SK-N-DZ (cell line): Measurements from ENCODE around the gene TRIM47. TPM values are rescaled to one million over a fixed set of nuclear protein-coding genes. Genes with fewer than 3 reads are reported as not detected.

ENCODE experiments used
- DNase-seq: peaks from one replicate; pipeline ENCODE4 v3.0.0-alpha.2; 2015; ENCODE audit warnings: low spot score
- polyA plus RNA-seq, 2 experiments: library from polyadenylated mRNA; depleted of rRNA; stranded (reverse); fragments of >200 nt; gene quantifications; 2 replicates each; pipeline ENCODE4 v1.2.3, GENCODE V29; 2014

TRIM47 gene
- polyA plus RNA-seq (2014; cell fraction: cytosol; rRNA removed): 42.0 and 46.7 TPM in 2 replicates
- polyA plus RNA-seq (2014; cell fraction: nucleus; rRNA removed): 59.5 and 79.2 TPM in 2 replicates

GRCh38 chr17:75878174-75878998 lies at the start of gene TRIM47:
Gene TRIM47, minus strand, starts transcription at chr17:75878581. Its CDS starts 33 bp downstream, at chr17:75878548.
- peak; percentile 86 for DNase-seq

GRCh38 chr17:75927286-75927922 lies 49.0 kb upstream of the TRIM47 start:
- DNase-seq: no peak

GRCh38 chr17:75926456-75926855 lies 48.1 kb upstream of the TRIM47 start:
- DNase-seq: no peak

DNA sequence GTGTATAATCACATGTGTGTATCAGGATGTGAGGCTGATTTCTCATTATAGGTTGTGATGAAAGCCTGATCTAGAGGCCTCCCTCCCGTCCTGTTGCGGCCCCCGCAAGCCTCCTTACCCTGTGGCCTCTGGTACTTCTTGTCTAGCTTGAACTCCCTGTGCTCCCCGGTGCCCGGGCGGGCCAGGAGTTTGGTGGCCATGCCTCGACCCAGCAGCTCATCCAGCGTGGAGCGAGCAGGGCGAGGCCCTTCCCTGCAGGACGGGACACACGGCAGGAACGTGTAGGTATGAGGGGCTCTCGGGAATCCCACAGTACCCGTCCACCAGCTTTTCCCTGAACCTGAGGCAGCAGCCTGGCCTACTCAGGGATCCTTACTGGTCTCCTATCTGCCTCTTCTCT lies 47.5 kb upstream of the TRIM47 start:
- DNase-seq: no peak

DNA sequence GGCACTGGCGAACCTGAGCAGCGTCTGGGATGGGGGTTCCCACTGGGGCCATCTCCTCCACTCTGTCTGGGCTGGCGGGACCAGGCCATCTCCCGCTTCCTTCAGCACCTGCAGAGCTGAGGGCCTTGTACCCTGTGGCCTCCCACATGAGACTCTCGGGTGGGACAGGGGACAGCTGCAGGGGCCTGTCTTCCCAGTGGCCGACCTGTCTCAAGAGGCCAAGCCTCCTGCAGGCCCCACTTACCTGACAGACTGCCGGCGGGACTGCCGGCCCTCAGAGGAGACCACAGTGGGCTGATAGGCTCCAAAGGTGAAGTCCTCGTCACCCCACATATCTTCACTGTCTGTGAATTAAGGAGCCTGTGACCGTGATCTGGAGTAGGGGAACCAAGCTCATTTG lies 46.7 kb upstream of the TRIM47 start:
- DNase-seq: no peak

DNA sequence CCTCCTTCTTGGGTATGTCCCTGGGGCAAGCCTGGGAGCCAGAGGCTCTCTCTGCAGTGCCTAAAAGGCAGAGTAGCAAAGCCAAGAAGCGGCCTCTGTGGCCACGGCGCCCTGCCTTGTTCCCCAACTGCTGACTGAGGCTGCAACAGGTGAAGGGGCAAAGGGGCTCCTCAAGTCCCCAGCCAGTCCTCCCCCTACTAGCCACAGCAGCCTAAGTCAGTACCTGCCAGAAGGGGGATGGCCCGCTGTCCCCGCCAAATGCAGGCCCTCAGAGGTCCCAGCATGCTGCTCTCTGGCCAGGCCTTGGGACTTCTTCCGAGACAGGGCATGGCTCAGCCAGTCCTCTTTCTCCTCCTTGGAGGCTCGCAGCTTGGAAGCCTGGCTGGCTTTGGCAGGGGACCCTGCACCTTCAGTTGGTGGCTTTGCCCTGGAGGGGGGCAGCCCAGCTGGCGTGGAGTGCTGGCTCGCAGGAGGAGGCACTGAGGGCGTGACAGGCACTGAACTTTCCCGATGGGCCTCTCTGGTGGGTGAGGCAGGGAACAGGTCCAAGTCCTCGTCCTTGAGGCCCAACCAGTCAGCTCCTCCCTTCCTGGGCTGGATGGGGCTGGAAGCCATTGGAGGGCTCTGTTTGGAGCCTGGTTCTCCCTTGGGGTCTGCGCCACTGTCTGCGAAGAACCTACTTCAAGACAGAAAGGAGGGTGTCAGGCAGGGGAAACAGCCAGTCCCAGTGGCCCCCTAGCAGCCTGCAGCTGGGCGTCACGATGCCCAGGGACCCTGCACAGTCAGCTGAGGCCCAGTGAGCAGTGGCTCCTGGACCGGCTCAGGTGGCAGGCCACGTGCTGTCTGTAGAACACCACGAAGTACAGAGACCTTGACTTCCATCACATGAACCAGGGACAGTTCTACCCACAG lies 44.8 kb upstream of the TRIM47 start:
- DNase-seq: no peak

DNA sequence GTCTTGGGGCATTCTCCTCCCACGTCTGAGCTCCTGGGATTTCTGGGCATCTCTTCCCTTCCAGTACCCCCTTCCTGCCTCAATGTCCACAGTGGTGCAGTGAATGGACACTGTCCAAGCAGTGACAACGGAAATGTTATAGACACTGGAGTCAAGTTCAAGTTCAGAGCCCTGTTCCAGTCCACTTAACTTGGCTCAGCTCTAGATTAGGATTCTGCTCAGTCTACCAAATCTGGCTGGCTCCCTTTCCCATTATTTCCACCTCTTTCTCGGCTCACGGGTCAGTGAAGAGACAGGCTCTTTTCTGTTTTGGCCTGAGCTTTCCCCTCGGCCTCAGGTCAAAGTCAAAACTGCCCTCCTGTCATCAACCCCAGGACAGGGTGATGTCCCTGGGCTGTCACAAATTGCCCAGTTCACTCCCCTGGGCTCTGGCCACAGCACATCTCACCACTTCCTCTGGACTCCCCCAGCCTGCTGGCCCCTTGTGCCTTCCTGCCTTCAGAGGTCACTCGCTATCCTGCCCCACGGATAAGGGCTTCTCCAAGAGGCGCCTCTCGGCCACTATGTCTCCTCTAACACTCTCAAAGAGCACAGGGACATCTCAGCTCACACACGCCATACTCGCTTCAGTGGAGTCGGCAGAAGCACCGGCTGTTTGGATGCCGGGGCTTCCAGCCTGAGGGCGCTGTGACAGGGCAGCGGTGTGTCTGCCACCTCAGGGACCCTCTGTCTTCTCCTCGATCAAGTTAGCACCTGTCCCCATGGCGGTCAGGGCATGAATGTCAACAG lies 44.0 kb upstream of the TRIM47 start:
- no peak for DNase-seq

DNA sequence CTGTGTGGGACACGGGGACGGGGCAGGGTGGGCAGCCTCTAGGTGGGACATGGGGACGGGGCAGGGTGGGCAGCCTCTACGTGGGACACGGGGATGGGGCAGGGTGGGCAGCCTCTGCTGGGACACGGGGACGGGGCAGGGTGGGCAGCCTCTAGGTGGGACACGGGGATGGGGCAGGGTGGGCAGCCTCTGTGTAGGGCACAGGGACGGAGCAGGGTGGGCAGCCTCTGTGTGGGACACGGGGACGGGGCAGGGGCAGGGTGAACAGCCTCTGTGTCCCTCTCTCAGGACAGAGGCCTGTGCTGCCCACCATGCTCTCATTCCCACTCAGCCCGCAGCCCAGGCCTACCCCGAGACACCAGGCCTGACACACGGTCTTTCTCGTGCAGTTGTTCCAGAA lies 43.2 kb upstream of the TRIM47 start:
- DNase-seq: no peak

DNA sequence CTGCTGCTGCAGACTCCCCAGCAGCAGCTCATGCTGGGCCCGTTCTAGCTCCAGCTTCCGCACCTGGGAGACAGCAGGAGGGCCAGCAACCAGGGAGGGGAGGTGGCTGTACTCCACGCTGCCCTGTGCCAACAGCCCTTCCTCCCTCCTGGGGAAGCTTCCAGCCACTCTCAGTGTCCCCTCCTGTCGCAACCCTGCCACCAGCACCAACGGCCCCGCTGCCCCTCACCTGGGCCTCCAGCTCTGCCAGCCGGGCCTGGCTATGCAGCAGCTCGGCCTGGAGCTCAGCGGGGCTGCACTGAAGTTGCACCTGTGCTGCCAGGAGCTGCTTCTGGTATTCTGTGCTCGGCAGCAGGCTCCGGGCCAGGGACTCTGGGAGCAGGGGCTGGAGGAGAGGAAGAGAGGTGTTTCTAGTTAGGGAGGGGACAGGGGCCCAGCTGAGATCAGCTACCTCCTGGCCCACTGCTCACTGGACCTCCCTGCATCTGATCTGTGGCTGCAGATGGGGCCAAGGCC lies 41.7 kb upstream of the TRIM47 start:
- DNase-seq: no peak

DNA sequence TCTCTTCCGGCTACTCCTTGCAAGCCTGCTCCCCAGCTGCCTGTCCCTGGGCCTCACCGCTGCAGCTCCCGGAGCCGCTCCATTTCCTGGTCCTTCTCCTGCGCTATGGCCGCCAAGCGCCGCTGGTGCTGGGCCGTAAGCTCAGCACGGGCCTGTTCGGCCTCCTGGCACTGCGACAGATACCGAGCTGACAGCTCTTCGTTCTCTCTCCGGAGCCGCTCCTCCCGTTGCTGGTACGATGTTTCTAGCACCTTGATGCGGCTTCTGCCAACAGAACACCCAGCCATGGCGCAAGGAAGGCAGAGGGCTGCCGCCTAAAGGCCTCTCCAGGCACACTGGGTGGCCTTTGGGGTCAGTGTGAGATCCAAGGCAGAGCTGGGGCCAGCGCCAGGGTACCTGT lies 41.2 kb upstream of the TRIM47 start:
- DNase-seq: no peak

DNA sequence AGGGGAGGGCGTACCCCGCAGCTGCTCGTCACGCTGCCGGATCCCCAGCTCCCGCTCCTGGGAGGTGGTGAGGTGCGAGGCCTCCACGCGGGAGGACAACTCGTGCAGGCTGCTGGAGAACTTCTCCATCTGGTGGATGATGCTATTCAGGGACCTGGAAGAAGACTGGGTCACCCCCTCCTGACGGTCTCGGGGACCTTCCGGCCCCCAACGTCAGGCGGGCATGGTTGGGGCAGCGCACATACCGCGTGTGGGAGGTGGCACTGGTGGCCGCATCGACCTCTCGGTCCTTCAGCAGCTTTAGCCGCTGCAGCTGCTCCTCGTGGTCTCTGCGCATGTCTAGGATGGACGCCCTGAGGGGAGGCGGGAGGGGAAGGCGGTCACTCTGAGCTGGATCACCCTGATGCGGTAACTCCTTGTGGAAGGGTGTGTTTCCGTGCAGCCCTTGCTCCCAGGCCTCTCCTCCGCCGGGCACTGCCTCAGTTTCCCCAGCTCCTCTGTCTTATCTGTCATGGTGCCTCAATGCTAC lies 39.6 kb upstream of the TRIM47 start:
- DNase-seq: no peak

DNA sequence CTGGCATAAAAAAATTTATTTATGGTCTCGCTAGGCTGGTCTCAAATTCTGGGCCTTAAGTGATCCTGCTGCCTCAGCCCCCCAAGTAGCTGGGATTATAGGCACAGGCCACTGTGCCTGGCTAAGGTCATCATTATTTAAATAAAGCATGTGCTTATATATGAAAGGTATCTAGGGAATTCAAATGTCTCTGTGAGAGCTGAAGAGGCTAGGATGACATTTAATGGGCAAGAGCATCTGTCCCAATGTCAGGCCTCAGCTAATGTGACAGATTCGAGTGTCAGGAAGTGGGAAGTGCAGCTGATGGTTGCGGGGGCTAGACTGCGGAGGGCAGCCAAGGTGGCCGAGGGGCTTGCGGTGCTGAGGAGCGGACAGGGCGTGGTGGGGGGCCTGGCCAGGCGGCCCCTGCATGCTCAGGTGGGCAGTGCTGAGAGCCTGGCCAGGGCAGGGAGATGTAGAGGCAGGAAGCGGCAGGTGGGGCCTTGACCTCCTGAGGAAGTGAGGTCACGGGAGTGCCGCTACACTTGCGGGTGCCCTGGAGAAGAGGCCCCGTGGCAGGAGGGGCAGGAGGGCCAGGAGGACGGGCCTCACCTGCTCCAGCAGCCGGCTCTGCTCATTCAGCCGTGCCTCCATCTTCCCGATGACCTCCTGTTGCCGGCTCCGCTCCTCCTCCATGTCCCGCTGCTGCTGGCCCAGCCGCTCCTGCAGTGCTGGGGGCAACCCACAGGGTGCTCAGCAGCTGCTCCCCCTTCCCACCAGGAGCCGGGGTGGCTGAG lies 38.9 kb upstream of the TRIM47 start:
- DNase-seq: no peak

DNA sequence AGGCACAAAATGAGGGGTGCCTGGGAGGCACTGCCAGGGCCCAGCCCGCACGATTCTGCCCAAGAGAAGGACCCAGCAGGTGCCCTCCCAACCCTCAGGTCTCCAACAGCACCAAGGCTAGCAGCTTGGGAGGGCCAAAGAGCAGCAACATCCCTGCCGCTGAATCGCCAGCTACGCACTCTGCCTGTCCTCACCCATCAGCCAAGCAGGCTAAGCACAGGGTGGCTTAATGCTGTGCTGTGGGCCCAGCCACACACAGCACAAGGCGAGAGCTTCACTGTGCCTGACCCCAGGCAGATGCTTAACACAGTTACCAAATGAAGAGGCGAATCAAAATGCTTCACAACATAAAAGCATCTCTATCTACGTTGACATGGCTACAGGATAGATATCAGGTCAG lies 36.9 kb upstream of the TRIM47 start:
- no peak for DNase-seq

- no peak for DNase-seq
Observed at GRCh38 chr17:75914643-75915267, 36.4 kb upstream of the TRIM47 start.

DNA sequence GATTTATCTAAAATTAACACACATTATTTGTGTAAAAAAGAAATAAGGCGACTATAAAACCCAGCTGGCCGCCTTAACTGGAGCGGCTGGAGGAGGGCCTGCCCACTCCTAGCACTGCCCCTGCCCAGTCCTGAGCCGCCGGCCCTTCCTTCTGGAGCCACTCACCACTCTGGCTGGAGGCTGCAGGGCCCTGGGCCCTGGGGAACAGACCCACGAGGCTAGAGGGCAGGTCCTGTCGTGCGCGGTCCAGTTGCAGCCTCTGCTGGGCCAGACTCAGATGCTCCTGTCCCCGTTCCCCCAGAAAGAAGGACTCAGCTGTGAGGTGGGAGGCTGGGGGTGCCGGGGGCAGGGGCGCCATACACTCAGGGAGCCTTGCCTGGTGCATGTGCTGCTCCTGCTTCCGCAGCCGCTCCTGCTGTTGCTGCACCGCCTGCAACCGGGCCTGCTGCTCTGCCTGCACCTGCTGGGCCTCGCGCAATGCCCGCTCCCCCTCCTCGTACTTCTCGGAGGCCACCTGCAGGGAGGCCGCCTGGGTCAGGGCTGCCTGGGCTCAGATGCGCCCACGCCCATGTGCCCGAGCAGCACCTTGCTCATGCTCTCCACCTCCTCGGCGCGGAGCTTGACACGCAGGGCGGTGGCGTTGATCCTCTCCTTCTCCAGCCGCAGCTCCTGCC lies 35.3 kb upstream of the TRIM47 start:
- DNase-seq: no peak

DNA sequence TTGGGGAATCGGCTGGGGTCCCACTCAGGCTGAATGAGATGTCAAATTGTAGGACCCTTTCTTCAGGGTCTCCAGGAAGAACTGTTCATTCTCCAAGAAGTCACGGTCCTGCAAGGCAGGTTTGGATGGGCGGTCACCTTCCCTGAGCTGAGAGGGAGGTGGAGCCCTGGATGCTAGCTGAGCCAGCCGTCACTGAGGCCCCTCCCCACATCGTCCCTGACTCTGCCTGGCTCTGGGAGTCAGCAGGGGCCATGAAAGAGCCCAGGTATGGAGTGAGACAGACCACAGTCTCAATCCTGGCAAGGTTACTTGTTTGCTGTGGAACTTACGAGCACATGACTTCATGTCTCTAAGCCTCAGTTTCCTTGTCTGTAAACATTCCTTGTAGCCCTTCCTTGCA lies 32.3 kb upstream of the TRIM47 start:
- DNase-seq: no peak

DNA sequence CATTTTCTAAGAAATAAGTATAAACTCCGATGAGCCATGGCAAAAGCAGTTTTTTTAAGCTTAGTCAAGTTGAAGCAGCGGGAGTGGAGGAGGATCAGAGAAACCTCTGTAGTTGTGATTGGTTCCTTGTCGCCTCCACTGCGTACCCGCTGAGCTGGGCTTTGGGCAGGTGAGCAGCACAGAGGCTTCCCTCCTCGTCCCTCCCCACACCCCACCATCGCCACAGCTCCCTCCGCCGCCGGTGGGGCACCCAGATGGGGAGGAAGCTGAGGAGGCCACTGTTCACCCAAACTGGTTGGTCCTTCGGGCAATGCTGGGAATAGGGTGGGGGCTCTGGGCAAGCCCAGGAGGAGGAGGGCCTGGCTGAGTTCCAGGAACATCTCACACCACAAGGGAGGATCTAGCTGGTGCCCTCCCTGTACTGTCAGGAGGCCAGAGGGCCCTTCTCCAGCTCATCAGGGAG lies 31.5 kb upstream of the TRIM47 start:
- DNase-seq: no peak

GRCh38 chr17:75909051-75909811 lies 30.9 kb upstream of the TRIM47 start:
- DNase-seq: no peak
